Natural killer cell (primary cell): ENCODE data around the gene HARBI1. TPM values are rescaled to one million over a fixed set of nuclear protein-coding genes. Genes with fewer than 3 reads are reported as not detected.

ENCODE experiments used
- ATAC-seq, 3 donors: fragments of 150-1000 bp in 2 of 3; fragments of 200-7000 bp in 1 of 3; cut with Tn5 transposase; 1 replicate in 1 of 3; 2 replicates in 2 of 3; pipeline ENCODE4 v1.10.0; 2021; ENCODE audit warnings: mild to moderate bottlenecking in 2 of 3, moderate library complexity in 2 of 3
- DNase-seq, 2 donors: peaks; one replicate each; pipeline versions ENCODE4 v3.0.0 to v3.0.0-alpha.2; 2013 to 2021; ENCODE audit warnings: mixed read lengths in 1 of 2
- H3K27ac ChIP-seq: one replicate; pipeline ENCODE4 v1.5.1; 2013; ENCODE audit warnings: mild to moderate bottlenecking, low read length
- H3K27me3 ChIP-seq: one replicate; pipeline ENCODE4 v1.6.1; 2013; ENCODE audit warnings: low read length; ENCODE audit not compliant: control insufficient read depth, insufficient read depth
- H3K36me3 ChIP-seq: one replicate; pipeline ENCODE4 v1.6.1; 2013; ENCODE audit warnings: low read length; ENCODE audit not compliant: control insufficient read depth, insufficient read depth
- H3K4me1 ChIP-seq: one replicate; pipeline ENCODE4 v1.6.1; 2013; ENCODE audit warnings: low read length; ENCODE audit not compliant: control insufficient read depth, insufficient read depth
- H3K4me3 ChIP-seq: one replicate; pipeline ENCODE4 v1.5.1; 2013; ENCODE audit warnings: low read length
- H3K9me3 ChIP-seq: one replicate; pipeline ENCODE4 v1.6.1; 2013; ENCODE audit warnings: low read length; ENCODE audit not compliant: control insufficient read depth, insufficient read depth
- H3K27ac Mint-ChIP-seq, 2 donors: one replicate each; pipeline ENCODE4 v1.8.0; 2022; ENCODE audit warnings: mild to moderate bottlenecking in 2 of 2, mixed read lengths in 2 of 2, moderate library complexity in 1 of 2
- H3K27me3 Mint-ChIP-seq, 2 donors: one replicate each; pipeline ENCODE4 v1.8.0; 2022; ENCODE audit warnings: low read depth in 2 of 2, mixed read lengths in 2 of 2
- H3K36me3 Mint-ChIP-seq: one replicate; pipeline ENCODE4 v1.8.0; 2022; ENCODE audit warnings: mixed read lengths
- H3K4me1 Mint-ChIP-seq, 2 donors: one replicate each; pipeline ENCODE4 v1.8.0; 2022; ENCODE audit warnings: mixed read lengths in 2 of 2
- H3K4me3 Mint-ChIP-seq: one replicate; pipeline ENCODE4 v1.8.0; 2022; ENCODE audit warnings: mild to moderate bottlenecking, moderate library complexity, mixed read lengths
- H3K9me3 Mint-ChIP-seq, 2 donors: one replicate each; pipeline ENCODE4 v1.8.0; 2022; ENCODE audit warnings: mixed read lengths in 2 of 2
- WGBS: methylation state at CpG from one replicate; pipeline ENCODE4 v1.1.7; 2013; ENCODE audit warnings: missing lambda C conversion rate; ENCODE audit not compliant: insufficient coverage; 5-methylcytosine and 5-hydroxymethylcytosine counted together
- intact Hi-C: fragments of 100-400 bp; cut with micrococcal nuclease; formaldehyde crosslinking; loops from one replicate; pipeline ENCODE4 v1.14.2; 2022
- total RNA-seq, 4 donors: library from RNA; stranded (reverse); fragments of 120-200 nt in 1 of 4; gene quantifications; one replicate each; pipeline versions ENCODE4 v1.2.3 to v1.2.4, GENCODE V29; 2013 to 2022
- TF ChIP-seq, protein P1 (sequence below): fragments of 200-600 bp; IDR thresholded peaks from one replicate; pipeline ENCODE4 v1.8.0; 2022; ENCODE audit warnings: antibody characterized with exemption

HARBI1 gene
- total RNA-seq, 3 donors from 2014 or later (not counting 1 experiment from before 2014, with no cell fraction given) = 9.9 to 16.8 (median 12.7) TPM

DNA sequence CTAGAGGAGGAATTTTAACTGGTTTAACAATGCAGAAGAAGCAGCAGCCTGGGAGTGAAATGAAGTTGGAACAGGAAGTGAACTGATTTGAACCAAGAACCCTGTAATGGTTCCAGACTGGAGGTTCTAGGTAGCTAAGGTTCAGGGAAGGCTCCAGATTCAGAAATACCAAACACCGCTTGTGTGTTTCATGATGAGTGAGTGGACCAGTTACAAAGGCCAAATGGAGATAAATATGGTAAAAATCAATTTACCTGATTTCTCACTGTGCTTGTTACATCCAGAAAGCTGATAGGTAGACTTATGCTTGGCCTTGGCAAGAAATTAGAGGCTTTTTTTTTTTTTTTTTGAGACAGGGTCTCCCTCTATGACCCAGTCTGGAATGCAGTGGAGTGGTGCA lies 13.2 kb upstream of the HARBI1 start:
- H3K9me3 Mint-ChIP-seq = no peaks in the 10 kb centered on the region
- ATAC-seq = no peak
- peaks cover 12% of the 10 kb centered on the region for H3K36me3 Mint-ChIP-seq
- peaks cover 2% of the 10 kb centered on the region for H3K4me1 ChIP-seq
- H3K27ac ChIP-seq = no peak overlapping the region
- TF ChIP-seq, protein P1, sequence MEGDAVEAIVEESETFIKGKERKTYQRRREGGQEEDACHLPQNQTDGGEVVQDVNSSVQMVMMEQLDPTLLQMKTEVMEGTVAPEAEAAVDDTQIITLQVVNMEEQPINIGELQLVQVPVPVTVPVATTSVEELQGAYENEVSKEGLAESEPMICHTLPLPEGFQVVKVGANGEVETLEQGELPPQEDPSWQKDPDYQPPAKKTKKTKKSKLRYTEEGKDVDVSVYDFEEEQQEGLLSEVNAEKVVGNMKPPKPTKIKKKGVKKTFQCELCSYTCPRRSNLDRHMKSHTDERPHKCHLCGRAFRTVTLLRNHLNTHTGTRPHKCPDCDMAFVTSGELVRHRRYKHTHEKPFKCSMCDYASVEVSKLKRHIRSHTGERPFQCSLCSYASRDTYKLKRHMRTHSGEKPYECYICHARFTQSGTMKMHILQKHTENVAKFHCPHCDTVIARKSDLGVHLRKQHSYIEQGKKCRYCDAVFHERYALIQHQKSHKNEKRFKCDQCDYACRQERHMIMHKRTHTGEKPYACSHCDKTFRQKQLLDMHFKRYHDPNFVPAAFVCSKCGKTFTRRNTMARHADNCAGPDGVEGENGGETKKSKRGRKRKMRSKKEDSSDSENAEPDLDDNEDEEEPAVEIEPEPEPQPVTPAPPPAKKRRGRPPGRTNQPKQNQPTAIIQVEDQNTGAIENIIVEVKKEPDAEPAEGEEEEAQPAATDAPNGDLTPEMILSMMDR = no peak
- no peaks in the 10 kb centered on the region for H3K9me3 ChIP-seq
- WGBS = 100% methylated on average over 1 of the region's 1 CpG
- no peak overlapping the region for H3K4me3 Mint-ChIP-seq
- no peak overlapping the region for H3K4me3 ChIP-seq
- no peaks in the 10 kb centered on the region for H3K27me3 Mint-ChIP-seq
- H3K4me1 Mint-ChIP-seq = peaks cover 21 to 32% of the 10 kb centered on the region in 2 donors
- intact Hi-C loops = no loop called here
- no peak for DNase-seq
- H3K36me3 ChIP-seq = peaks cover 33% of the 10 kb centered on the region
- H3K27ac Mint-ChIP-seq = no peak overlapping the region
- no peaks in the 10 kb centered on the region for H3K27me3 ChIP-seq

DNA sequence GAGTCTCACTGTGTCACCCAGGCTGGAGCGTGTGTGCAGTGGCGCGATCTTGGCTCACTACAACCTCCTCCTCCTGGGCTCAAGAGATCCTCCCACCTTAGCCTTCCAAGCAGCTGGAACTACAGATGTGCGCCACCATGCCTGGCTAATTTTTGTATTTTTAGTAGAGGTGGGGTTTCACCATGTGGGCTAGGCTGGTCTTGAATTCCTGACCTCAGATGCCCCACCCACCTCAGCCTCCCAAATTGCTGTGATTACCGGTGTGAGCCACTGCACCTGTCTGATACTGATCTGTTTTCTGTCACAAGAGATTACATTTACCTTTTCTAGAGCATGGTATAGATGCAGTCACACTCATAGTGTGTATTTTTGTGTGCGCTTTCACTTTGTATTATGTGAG lies 11.9 kb upstream of the HARBI1 start:
- Histone ChIP-seq H3K9me3 (no peaks in the 10 kb centered on the region), H3K4me3 (no peak overlapping the region), H3K36me3 (peaks cover 43% of the 10 kb centered on the region), H3K4me1 (peaks cover 2% of the 10 kb centered on the region), H3K27me3 (no peaks in the 10 kb centered on the region), H3K27ac (no peak overlapping the region)
- peaks cover 23 to 44% of the 10 kb centered on the region in 2 donors for H3K4me1 Mint-ChIP-seq
- no peak overlapping the region for H3K27ac Mint-ChIP-seq
- H3K4me3 Mint-ChIP-seq = no peak overlapping the region
- intact Hi-C loops = no loop called here
- TF ChIP-seq, protein P1 = no peak
- no peaks in the 10 kb centered on the region for H3K27me3 Mint-ChIP-seq
- peaks cover 15% of the 10 kb centered on the region for H3K36me3 Mint-ChIP-seq
- H3K9me3 Mint-ChIP-seq = no peaks in the 10 kb centered on the region
- WGBS = 93% methylated on average over 5 of the region's 6 CpGs
- ATAC-seq (no peak), DNase-seq (no peak)

DNA sequence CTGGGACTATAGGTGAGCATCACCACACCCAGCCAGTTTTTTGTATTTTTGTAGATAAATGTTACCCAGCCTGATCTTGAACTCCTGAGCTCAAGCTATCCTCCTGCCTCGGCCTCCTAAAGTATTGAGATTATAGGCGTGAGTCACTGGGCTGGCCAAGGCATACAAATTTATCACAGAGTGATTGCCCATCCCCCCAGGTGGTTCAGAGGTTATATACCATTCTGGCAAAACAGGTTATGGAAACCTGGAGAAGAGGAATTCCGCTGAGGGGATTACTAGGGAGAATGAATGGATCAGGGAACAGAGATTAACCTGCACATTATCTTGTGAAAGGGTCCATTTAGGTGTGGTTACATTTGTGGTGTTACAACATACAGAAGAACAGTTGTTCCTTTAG lies 8.4 kb upstream of the HARBI1 start:
- no peak overlapping the region for H3K27ac ChIP-seq
- TF ChIP-seq, protein P1 = no peak
- Mint-ChIP-seq H3K27ac (no peak overlapping the region), H3K9me3 (no peaks in the 10 kb centered on the region), H3K4me1 (peaks cover 17 to 33% of the 10 kb centered on the region in 2 donors), H3K27me3 (no peaks in the 10 kb centered on the region), H3K36me3 (peaks cover 8% of the 10 kb centered on the region), H3K4me3 (no peak overlapping the region)
- no peaks in the 10 kb centered on the region for H3K27me3 ChIP-seq
- H3K4me3 ChIP-seq = no peak overlapping the region
- peaks cover 43% of the 10 kb centered on the region for H3K36me3 ChIP-seq
- 95% methylated on average over 3 of the region's 3 CpGs for WGBS
- no peaks in the 10 kb centered on the region for H3K4me1 ChIP-seq
- intact Hi-C loops = no loop called here
- DNase-seq (no peak), ATAC-seq (no peak)
- no peaks in the 10 kb centered on the region for H3K9me3 ChIP-seq

DNA sequence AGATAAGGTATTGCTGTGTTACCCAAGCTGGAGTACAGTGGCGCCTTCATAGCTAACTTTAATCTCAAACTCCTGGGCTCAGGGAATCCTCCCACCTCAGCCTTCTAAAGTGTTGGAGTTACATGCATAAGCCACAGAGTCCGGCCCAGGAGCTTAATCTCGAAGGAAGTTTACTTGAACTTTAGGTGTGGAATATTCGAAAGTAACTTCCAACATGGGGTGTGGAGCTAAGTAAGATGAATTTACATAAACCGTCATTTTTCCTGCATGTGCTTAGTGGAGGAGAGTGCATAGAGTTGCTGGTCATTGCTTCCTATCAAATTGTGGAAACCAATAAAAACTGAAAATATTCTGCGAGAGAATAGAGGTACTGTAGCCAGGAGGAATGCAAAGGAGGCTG lies 1.8 kb upstream of the HARBI1 start:
- no peak for ATAC-seq
- Histone ChIP-seq H3K27ac (no peak overlapping the region), H3K36me3 (peaks cover 14% of the 10 kb centered on the region), H3K9me3 (no peaks in the 10 kb centered on the region), H3K27me3 (no peaks in the 10 kb centered on the region), H3K4me3 (no peak overlapping the region), H3K4me1 (peaks cover 20% of the 10 kb centered on the region)
- H3K36me3 Mint-ChIP-seq = no peaks in the 10 kb centered on the region
- H3K27ac Mint-ChIP-seq = peak overlapping the region; percentile 99 to 100
- whole genome bisulfite sequencing = 96% methylated on average over 5 of the region's 6 CpGs
- peak overlapping the region; percentile 64 for H3K4me3 Mint-ChIP-seq
- H3K27me3 Mint-ChIP-seq = no peaks in the 10 kb centered on the region
- DNase-seq = peak in 1 of 2 donors; percentile 13
- H3K4me1 Mint-ChIP-seq = peaks cover 32 to 41% of the 10 kb centered on the region in 2 donors
- TF ChIP-seq, protein P1 = no peak
- H3K9me3 Mint-ChIP-seq = no peaks in the 10 kb centered on the region
- intact Hi-C loops = loop anchor here (5.0 to 10.0 kb wide), 2 partner anchors 56 to 272 kb away; partner anchors contain the start of gene DGKZ
